Astrocyte (in vitro differentiated cells and primary cell): ENCODE data around the gene SLC2A13. TPM values are rescaled to one million over a fixed set of nuclear protein-coding genes. Genes with fewer than 3 reads are reported as not detected.

Experiments
- DNase-seq: peaks from one replicate; pipeline ENCODE4 v3.0.0-alpha.2; 2010; ENCODE audit warnings: low read depth
- FAIRE-seq: peaks from 2 replicates; lab custom pipeline; 2011; peaks lifted over from hg19 to GRCh38; lab: Jason Lieb, UNC
- H2AFZ ChIP-seq: 2 replicates; pipeline ENCODE4 v1.6.0; 2012; ENCODE audit warnings: low read depth, low read length, inconsistent platforms
- H3K27ac ChIP-seq: 2 replicates; pipeline ENCODE4 v1.5.1; 2011; ENCODE audit warnings: low read depth, low read length, inconsistent platforms
- H3K27me3 ChIP-seq: 2 replicates; pipeline ENCODE4 v1.6.0; 2011; ENCODE audit warnings: low read length, inconsistent platforms; ENCODE audit not compliant: insufficient read depth
- H3K36me3 ChIP-seq: 2 replicates; pipeline ENCODE4 v1.5.1; 2011; ENCODE audit warnings: low read length, inconsistent platforms; ENCODE audit not compliant: insufficient read depth
- H3K4me1 ChIP-seq: 2 replicates; pipeline ENCODE4 v1.5.1; 2011; ENCODE audit warnings: low read length, inconsistent platforms; ENCODE audit not compliant: insufficient read depth
- H3K4me2 ChIP-seq: 2 replicates; pipeline ENCODE4 v1.6.0; 2012; ENCODE audit warnings: low read length, inconsistent platforms
- H3K4me3 ChIP-seq: 2 replicates; pipeline ENCODE4 v1.5.1; 2011; ENCODE audit warnings: low read depth, mild to moderate bottlenecking, low read length, inconsistent platforms; ENCODE audit not compliant: insufficient read depth
- H3K79me2 ChIP-seq: 2 replicates; pipeline ENCODE4 v1.6.0; 2012; ENCODE audit warnings: mild to moderate bottlenecking, low read length, inconsistent platforms; ENCODE audit not compliant: insufficient read depth
- H3K9ac ChIP-seq: 2 replicates; pipeline ENCODE4 v1.6.0; 2012; ENCODE audit warnings: mild to moderate bottlenecking, low read length, inconsistent platforms
- H3K9me3 ChIP-seq: 2 replicates; pipeline ENCODE4 v1.5.1; 2012; ENCODE audit warnings: low read depth, mild to moderate bottlenecking, low read length, inconsistent platforms; ENCODE audit not compliant: insufficient read depth
- H4K20me1 ChIP-seq: 2 replicates; pipeline ENCODE4 v1.6.0; 2012; ENCODE audit warnings: low read length, inconsistent platforms; ENCODE audit not compliant: insufficient read depth
- H3K27ac Mint-ChIP-seq: one replicate; pipeline ENCODE4 v1.8.0; 2021; ENCODE audit warnings: mild to moderate bottlenecking, mixed read lengths; ENCODE audit not compliant: unreplicated experiment
- H3K27me3 Mint-ChIP-seq: one replicate; pipeline ENCODE4 v1.8.0; 2021; ENCODE audit warnings: low read depth, mixed read lengths; ENCODE audit not compliant: unreplicated experiment
- H3K36me3 Mint-ChIP-seq: one replicate; pipeline ENCODE4 v1.8.0; 2021; ENCODE audit warnings: low read depth, mixed read lengths; ENCODE audit not compliant: unreplicated experiment
- H3K4me1 Mint-ChIP-seq: one replicate; pipeline ENCODE4 v1.8.0; 2021; ENCODE audit warnings: low read depth, mixed read lengths; ENCODE audit not compliant: unreplicated experiment
- H3K4me3 Mint-ChIP-seq: one replicate; pipeline ENCODE4 v1.8.0; 2021; ENCODE audit warnings: mild to moderate bottlenecking, moderate library complexity, mixed read lengths; ENCODE audit not compliant: unreplicated experiment
- H3K9me3 Mint-ChIP-seq: one replicate; pipeline ENCODE4 v1.8.0; 2021; ENCODE audit warnings: mild to moderate bottlenecking, mixed read lengths; ENCODE audit not compliant: unreplicated experiment
- EZH2 ChIP-seq: IDR thresholded peaks from 2 replicates; pipeline ENCODE4 v1.6.1; 2012; ENCODE audit warnings: mild to moderate bottlenecking, low read length, inconsistent platforms; ENCODE audit not compliant: insufficient read depth
- total RNA-seq: library from RNA; stranded (reverse); gene quantifications from 2 replicates; pipeline ENCODE4 v1.2.1, GENCODE V29; 2021
- TF ChIP-seq, protein P1 (sequence below): IDR thresholded peaks from 2 replicates; pipeline ENCODE4 v1.5.1; 2011; ENCODE audit warnings: low read depth, mild to moderate bottlenecking, inconsistent platforms, low read length, moderate library complexity; ENCODE audit not compliant: insufficient read depth

Gene SLC2A13
- total RNA-seq, 1 donor from 2014 or later: 10.2 TPM

GRCh38 chr12:39835517-39836489 is 270.1 kb downstream of the SLC2A13 start:
- H3K79me2 ChIP-seq: no peaks in the 10 kb centered on the region
- no peaks in the 10 kb centered on the region for H4K20me1 ChIP-seq
- H3K4me2 ChIP-seq: no peak overlapping the region
- no peak for FAIRE-seq
- peaks cover 8% of the 10 kb centered on the region for H3K4me1 ChIP-seq
- Mint-ChIP-seq H3K4me1 (no peaks in the 10 kb centered on the region), H3K4me3 (no peak overlapping the region), H3K9me3 (no peaks in the 10 kb centered on the region), H3K27ac (no peak overlapping the region), H3K36me3 (no peaks in the 10 kb centered on the region), H3K27me3 (no peaks in the 10 kb centered on the region)
- H3K36me3 ChIP-seq: no peaks in the 10 kb centered on the region
- H3K27me3 ChIP-seq: no peaks in the 10 kb centered on the region
- H3K9me3 ChIP-seq: no peaks in the 10 kb centered on the region
- no peak overlapping the region for H3K27ac ChIP-seq
- H3K4me3 ChIP-seq: no peak overlapping the region
- no peak overlapping the region for H2AFZ ChIP-seq
- DNase-seq: no peak
- H3K9ac ChIP-seq: no peak overlapping the region
- TF ChIP-seq, protein P1, sequence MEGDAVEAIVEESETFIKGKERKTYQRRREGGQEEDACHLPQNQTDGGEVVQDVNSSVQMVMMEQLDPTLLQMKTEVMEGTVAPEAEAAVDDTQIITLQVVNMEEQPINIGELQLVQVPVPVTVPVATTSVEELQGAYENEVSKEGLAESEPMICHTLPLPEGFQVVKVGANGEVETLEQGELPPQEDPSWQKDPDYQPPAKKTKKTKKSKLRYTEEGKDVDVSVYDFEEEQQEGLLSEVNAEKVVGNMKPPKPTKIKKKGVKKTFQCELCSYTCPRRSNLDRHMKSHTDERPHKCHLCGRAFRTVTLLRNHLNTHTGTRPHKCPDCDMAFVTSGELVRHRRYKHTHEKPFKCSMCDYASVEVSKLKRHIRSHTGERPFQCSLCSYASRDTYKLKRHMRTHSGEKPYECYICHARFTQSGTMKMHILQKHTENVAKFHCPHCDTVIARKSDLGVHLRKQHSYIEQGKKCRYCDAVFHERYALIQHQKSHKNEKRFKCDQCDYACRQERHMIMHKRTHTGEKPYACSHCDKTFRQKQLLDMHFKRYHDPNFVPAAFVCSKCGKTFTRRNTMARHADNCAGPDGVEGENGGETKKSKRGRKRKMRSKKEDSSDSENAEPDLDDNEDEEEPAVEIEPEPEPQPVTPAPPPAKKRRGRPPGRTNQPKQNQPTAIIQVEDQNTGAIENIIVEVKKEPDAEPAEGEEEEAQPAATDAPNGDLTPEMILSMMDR: no peak
- TF ChIP-seq EZH2: no peak

DNA sequence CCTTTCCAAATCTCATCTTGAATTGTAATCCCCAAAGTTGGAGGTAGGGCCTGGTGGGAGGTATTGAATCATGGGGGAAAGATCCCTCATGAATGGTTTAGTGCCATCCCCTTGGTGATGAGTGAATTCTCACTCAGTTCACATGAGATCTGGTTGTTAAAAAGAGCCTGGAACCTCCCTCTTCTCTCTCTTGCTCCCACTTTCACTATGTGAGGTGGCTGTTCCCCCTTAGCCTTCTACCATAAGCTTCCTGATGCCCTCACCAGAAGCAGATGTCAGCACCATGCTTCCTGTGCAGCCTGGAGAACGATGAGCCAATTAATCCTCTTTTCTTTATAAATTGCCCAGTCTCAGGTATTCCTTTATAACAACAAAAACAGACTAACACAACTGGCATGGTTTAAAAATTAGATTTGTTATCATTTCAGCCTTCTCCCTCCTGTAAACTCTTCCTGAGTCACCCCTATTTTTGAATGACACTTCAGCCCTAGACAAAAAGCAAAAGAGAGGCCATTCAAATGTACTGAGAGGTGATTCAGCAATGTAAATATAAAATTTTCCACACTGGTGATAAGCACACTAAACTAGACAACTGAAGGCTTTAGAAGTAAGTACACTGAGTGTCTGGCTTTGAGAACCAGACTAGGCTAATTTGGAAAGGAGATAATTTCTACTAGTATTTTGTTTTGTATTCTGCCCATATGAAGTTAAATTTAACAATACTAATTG is 274.1 kb downstream of the SLC2A13 start:
- Histone ChIP-seq H3K36me3 (no peaks in the 10 kb centered on the region), H3K27me3 (no peaks in the 10 kb centered on the region), H3K27ac (no peak overlapping the region), H3K4me1 (peaks cover 8% of the 10 kb centered on the region), H4K20me1 (no peaks in the 10 kb centered on the region), H2AFZ (no peak overlapping the region), H3K4me3 (no peak overlapping the region), H3K9ac (no peak overlapping the region), H3K9me3 (no peaks in the 10 kb centered on the region), H3K79me2 (no peaks in the 10 kb centered on the region), H3K4me2 (peak overlapping the region; percentile 23)
- H3K4me1 Mint-ChIP-seq: no peaks in the 10 kb centered on the region
- no peak overlapping the region for H3K4me3 Mint-ChIP-seq
- H3K27me3 Mint-ChIP-seq: no peaks in the 10 kb centered on the region
- FAIRE-seq: no peak
- H3K27ac Mint-ChIP-seq: no peak overlapping the region
- no peaks in the 10 kb centered on the region for H3K9me3 Mint-ChIP-seq
- TF ChIP-seq EZH2: no peak
- TF ChIP-seq, protein P1: no peak
- no peaks in the 10 kb centered on the region for H3K36me3 Mint-ChIP-seq
- peak; percentile 54 for DNase-seq
